Peyer's patch (tissue), 4 donors: ENCODE data around the gene WRAP73.

Experiments
- CTCF ChIP-seq, 6 experiments: fragments of 450-650 bp in 4 of 6; fragments of 200-600 bp in 2 of 6; sonication (generic) in 1 of 6; IDR thresholded peaks; one replicate each; pipeline ENCODE4 v1.5.1; 2017 to 2019; ENCODE audit warnings: antibody characterized with exemption in 6 of 6, mild to moderate bottlenecking in 3 of 6, moderate library complexity in 1 of 6
- POLR2A ChIP-seq, 2 donors: fragments of 450-650 bp; IDR thresholded peaks; one replicate each; pipeline ENCODE4 v1.5.1; 2017; ENCODE audit warnings: antibody characterized with exemption in 2 of 2, mild to moderate bottlenecking in 2 of 2, moderate library complexity in 2 of 2

GRCh38 chr1:3688356-3689137 is 38.6 kb upstream of the WRAP73 start:
- TF ChIP-seq POLR2A (IDR thresholded peaks at IDR 0.05): no peak
- no peak for TF ChIP-seq CTCF (IDR thresholded peaks at IDR 0.05)
